CD4-positive, alpha-beta T cell treated with Interleukin-6 for 4 hours (primary cell): ENCODE results near the gene OR11A1.
"Not testable (repeated sequence)": the region's sequence is repeated elsewhere in the genome, so short reads cannot be mapped to it uniquely, and the experiment has no call there.

Experiments used
- DNase-seq: peaks from one replicate; pipeline ENCODE4 v3.0.0-alpha.2; 2020; ENCODE audit warnings: mixed read lengths

Gene OR11A1

GRCh38 chr6:29477923-29478450 lies 21.1 kb upstream of the OR11A1 start:
- DNase-seq, result no peak

GRCh38 chr6:29474996-29475395 lies 18.1 kb upstream of the OR11A1 start:
- no peak for DNase-seq

- no peak for DNase-seq
Measured at GRCh38 chr6:29466241-29466640, 9.4 kb upstream of the OR11A1 start.

- DNase-seq, result no peak
Measured at GRCh38 chr6:29465801-29466200, 8.9 kb upstream of the OR11A1 start.

GRCh38 chr6:29465279-29465678 lies 8.4 kb upstream of the OR11A1 start:
- DNase-seq, result no peak

- no peak for DNase-seq
Measured at GRCh38 chr6:29462022-29462421, 5.2 kb upstream of the OR11A1 start.

GRCh38 chr6:29461021-29461814 lies 4.3 kb upstream of the OR11A1 start:
- no peak for DNase-seq

- no peak for DNase-seq
Measured at GRCh38 chr6:29451471-29452193, 5.2 kb downstream of the OR11A1 start.

- no peak for DNase-seq
Measured at GRCh38 chr6:29447670-29448069, 9.2 kb downstream of the OR11A1 start.

- not testable (repeated sequence) for DNase-seq
Measured at GRCh38 chr6:29444031-29444430, 12.8 kb downstream of the OR11A1 start.

GRCh38 chr6:29442719-29443118 lies 14.2 kb downstream of the OR11A1 start:
- no peak for DNase-seq

GRCh38 chr6:29439006-29439405 lies 17.9 kb downstream of the OR11A1 start, which contains the start of gene OR10C1:
Gene OR10C1 (plus strand): TSS chr6:29439306. CDS start chr6:29440016, 710 bp downstream.
- DNase-seq, result no peak

- not testable (repeated sequence) for DNase-seq
Measured at GRCh38 chr6:29436730-29437129, 20.1 kb downstream of the OR11A1 start.

GRCh38 chr6:29426654-29427053 lies 30.2 kb downstream of the OR11A1 start:
- DNase-seq, result no peak

- DNase-seq, result no peak
Measured at GRCh38 chr6:29425075-29425474, 31.8 kb downstream of the OR11A1 start.

- DNase-seq, result no peak
Measured at GRCh38 chr6:29424575-29424974, 32.3 kb downstream of the OR11A1 start.

GRCh38 chr6:29424168-29424567 lies 32.7 kb downstream of the OR11A1 start:
- no peak for DNase-seq

GRCh38 chr6:29419516-29419915 lies 37.4 kb downstream of the OR11A1 start:
- DNase-seq, result no peak

GRCh38 chr6:29414588-29414987 lies 42.3 kb downstream of the OR11A1 start, which contains the start of gene OR12D1:
Gene OR12D1 (plus strand): TSS chr6:29414928.
- no peak for DNase-seq

- no peak for DNase-seq
Measured at GRCh38 chr6:29403801-29404200, 53.1 kb downstream of the OR11A1 start.

- no peak for DNase-seq
Measured at GRCh38 chr6:29399525-29399924, 57.3 kb downstream of the OR11A1 start.

GRCh38 chr6:29395331-29395730 lies 61.5 kb downstream of the OR11A1 start, which contains the start of gene OR12D2:
Gene OR12D2 (plus strand): TSS chr6:29395631. CDS start chr6:29396700, 1,069 bp downstream.
- no peak for DNase-seq

GRCh38 chr6:29388533-29388932 lies 68.3 kb downstream of the OR11A1 start:
- DNase-seq, result no peak

GRCh38 chr6:29376003-29376402 lies 80.9 kb downstream of the OR11A1 start:
- no peak for DNase-seq
